Colonic mucosa (tissue), 4 donors: ENCODE results near the gene ELAVL1. TPM values are rescaled to one million over a fixed set of nuclear protein-coding genes. Genes with fewer than 3 reads are reported as not detected.
"Not testable (repeated sequence)": the region's sequence is repeated elsewhere in the genome, so short reads cannot be mapped to it uniquely, and the experiment has no call there.

Source experiments
- DNase-seq: peaks from one replicate; pipeline ENCODE4 v3.0.0-alpha.2; 2020
- H3K27ac ChIP-seq: fragments of 200-600 bp; one replicate; pipeline ENCODE4 v1.8.0; 2021
- H3K27me3 ChIP-seq: fragments of 200-600 bp; one replicate; pipeline ENCODE4 v1.8.0; 2021
- H3K36me3 ChIP-seq: fragments of 200-600 bp; one replicate; pipeline ENCODE4 v1.8.0; 2021
- H3K4me1 ChIP-seq: fragments of 200-600 bp; one replicate; pipeline ENCODE4 v1.8.0; 2021; ENCODE audit warnings: mild to moderate bottlenecking
- H3K4me3 ChIP-seq: fragments of 200-600 bp; one replicate; pipeline ENCODE4 v1.8.0; 2021
- H3K9ac ChIP-seq, 2 donors: one replicate each; pipeline ENCODE4 v1.7.0; 2013; ENCODE audit warnings: control low read depth in 2 of 2, low read depth in 2 of 2, low read length in 2 of 2
- H3K9me3 ChIP-seq: fragments of 200-600 bp; one replicate; pipeline ENCODE4 v1.8.0; 2021
- intact Hi-C: fragments of 100-400 bp; cut with DNase I; formaldehyde crosslinking; loops from one replicate; pipeline ENCODE4 v1.14.1; 2022
- total RNA-seq, 2 donors: library from RNA; stranded (reverse); fragmentation: NEBNext Ultra II Directional in 1 of 2; extraction: Animal tissue kit (Norgen Biotek cat#: 25700) in 1 of 2; gene quantifications; one replicate each; pipeline ENCODE4 v1.2.1, GENCODE V29; 2021
- TF ChIP-seq, protein P1 (sequence below): fragments of 200-600 bp; IDR thresholded peaks from one replicate; pipeline ENCODE4 v1.8.0; 2022; ENCODE audit warnings: antibody characterized with exemption, mild to moderate bottlenecking
- donor health status: healthy.
- donor health status: DM: no; HTN: no; CAD: no.
- donor health status: DM: no; HTN: no; CAD: no.

The ELAVL1 gene
- total RNA-seq, 2 donors from 2014 or later, result 65.8 to 116 TPM

DNA sequence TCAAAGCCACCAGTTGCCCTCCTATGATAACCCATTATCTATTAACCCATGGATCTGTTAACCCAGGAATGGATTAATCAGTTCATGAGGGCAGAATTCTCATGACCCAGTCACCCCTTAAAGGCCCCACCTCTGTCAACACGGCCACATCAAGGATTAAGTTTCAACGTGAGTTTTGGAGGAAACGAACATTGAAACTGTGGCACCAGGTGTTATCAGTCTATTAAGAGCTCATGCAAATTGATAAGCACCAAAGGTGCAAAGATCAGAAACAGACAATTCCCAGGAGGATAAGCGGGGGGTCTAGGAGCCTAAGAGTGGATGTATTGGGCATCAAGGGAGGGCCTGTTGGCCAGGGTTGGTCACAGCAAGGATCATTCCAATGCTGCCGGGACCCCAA lies 19.9 kb upstream of the ELAVL1 start:
- TF ChIP-seq, protein P1, sequence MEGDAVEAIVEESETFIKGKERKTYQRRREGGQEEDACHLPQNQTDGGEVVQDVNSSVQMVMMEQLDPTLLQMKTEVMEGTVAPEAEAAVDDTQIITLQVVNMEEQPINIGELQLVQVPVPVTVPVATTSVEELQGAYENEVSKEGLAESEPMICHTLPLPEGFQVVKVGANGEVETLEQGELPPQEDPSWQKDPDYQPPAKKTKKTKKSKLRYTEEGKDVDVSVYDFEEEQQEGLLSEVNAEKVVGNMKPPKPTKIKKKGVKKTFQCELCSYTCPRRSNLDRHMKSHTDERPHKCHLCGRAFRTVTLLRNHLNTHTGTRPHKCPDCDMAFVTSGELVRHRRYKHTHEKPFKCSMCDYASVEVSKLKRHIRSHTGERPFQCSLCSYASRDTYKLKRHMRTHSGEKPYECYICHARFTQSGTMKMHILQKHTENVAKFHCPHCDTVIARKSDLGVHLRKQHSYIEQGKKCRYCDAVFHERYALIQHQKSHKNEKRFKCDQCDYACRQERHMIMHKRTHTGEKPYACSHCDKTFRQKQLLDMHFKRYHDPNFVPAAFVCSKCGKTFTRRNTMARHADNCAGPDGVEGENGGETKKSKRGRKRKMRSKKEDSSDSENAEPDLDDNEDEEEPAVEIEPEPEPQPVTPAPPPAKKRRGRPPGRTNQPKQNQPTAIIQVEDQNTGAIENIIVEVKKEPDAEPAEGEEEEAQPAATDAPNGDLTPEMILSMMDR, result no peak
- Histone ChIP-seq H3K4me3 (no peak overlapping the region), H3K9ac (no peak overlapping the region), H3K4me1 (no peaks in the 10 kb centered on the region), H3K9me3 (no peaks in the 10 kb centered on the region), H3K27me3 (no peaks in the 10 kb centered on the region), H3K36me3 (no peaks in the 10 kb centered on the region), H3K27ac (no peak overlapping the region)
- no peak for DNase-seq
- intact Hi-C loops, result no loop called here

DNA sequence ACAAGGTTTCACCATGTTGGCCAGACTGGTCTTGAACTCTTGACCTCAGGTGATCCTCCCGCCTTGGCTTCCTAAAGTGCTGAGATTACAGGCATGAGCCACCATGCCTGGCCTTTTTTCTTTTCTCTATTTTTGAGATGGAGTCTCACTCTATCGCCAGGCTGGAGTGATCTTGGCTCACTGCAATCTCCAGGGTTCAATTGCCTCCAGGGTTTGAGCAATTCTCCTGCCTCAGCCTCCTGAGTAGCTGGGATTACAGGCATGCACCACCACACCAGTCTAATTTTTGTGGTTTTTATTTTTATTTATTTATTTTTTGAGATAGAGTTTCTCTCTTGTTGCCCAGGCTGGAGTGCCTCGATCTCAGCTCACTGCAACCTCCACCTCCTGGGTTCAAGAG lies 18.8 kb upstream of the ELAVL1 start:
- H3K27ac ChIP-seq, H3K4me1 ChIP-seq, intact Hi-C loops, H3K4me3 ChIP-seq, H3K27me3 ChIP-seq, H3K9me3 ChIP-seq, H3K9ac ChIP-seq, H3K36me3 ChIP-seq, DNase-seq: not testable (repeated sequence)

DNA sequence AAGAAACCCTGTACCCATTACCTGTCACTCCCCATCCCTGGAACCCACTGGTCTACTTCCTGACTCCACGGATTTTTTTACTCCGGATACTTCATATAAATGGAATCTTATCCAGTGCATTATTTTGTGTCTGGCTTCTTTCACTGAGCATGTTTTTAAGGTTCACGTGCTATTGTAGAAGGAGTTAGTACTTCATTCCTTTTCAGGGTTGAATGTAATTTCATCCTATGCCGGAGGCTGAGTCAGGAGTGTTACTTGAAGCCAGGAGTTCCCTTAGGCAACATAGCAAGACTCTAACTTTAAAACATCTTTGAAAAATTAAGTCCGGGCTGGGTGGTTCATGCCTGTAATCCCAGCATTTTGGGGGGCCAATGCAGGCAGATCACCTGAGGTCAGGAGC lies 17.9 kb upstream of the ELAVL1 start:
- TF ChIP-seq, protein P1, result no peak
- intact Hi-C loops, result no loop called here
- Histone ChIP-seq H3K9ac (no peak overlapping the region), H3K27ac (no peak overlapping the region), H3K4me3 (no peak overlapping the region), H3K27me3 (no peaks in the 10 kb centered on the region), H3K9me3 (no peaks in the 10 kb centered on the region), H3K4me1 (no peaks in the 10 kb centered on the region), H3K36me3 (no peaks in the 10 kb centered on the region)
- DNase-seq, result no peak

DNA sequence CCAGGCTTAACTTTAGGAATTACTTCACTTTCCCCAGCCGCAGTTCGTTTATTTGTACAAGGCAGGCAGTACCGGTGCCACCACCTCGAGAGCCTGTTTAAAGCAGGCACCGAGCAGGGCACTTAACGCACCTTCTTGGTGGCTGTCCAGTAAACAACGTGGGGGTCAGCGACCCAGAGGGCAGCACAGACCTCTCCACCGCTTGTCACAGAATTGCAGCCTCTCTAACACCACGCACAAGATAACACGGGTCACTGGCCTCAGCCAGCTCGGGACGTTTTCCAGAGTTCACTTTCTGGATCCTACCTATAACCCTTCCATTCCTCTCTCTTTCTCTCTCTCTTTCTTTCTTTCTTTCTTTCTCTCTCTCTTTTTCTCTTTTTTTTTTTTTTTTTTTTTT lies 16.8 kb upstream of the ELAVL1 start:
- H3K4me3 ChIP-seq, result no peak overlapping the region
- H3K27ac ChIP-seq, result no peak overlapping the region
- intact Hi-C loops, result no loop called here
- no peak overlapping the region for H3K9ac ChIP-seq
- H3K27me3 ChIP-seq, result no peaks in the 10 kb centered on the region
- TF ChIP-seq, protein P1, result no peak
- H3K36me3 ChIP-seq, result no peaks in the 10 kb centered on the region
- no peaks in the 10 kb centered on the region for H3K9me3 ChIP-seq
- H3K4me1 ChIP-seq, result no peaks in the 10 kb centered on the region
- DNase-seq, result no peak

DNA sequence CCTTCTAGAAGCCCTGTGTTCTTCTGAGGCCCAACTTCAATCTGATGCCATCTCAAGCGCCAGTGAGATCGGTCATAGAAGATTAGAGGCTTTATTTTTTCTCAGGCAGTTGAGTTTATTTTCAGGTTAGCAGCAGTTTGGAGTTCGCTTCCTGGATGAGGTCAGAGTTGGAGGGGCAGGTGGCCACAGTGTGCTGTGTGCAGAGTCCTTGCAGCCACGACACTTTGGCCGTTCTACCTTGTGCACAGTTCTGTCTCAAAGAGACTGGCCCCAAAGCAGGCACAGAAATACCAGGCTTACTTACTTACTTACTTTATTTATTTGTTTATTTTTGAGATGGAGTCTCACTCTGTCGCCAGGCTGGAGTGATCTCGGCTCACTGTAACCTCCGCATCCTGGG lies 15.9 kb upstream of the ELAVL1 start:
- Histone ChIP-seq H3K9me3 (no peaks in the 10 kb centered on the region), H3K36me3 (no peaks in the 10 kb centered on the region), H3K4me3 (no peak overlapping the region), H3K27me3 (no peaks in the 10 kb centered on the region), H3K4me1 (no peaks in the 10 kb centered on the region), H3K9ac (no peak overlapping the region), H3K27ac (no peak overlapping the region)
- intact Hi-C loops, result no loop called here
- DNase-seq, result no peak
- TF ChIP-seq, protein P1, result no peak

DNA sequence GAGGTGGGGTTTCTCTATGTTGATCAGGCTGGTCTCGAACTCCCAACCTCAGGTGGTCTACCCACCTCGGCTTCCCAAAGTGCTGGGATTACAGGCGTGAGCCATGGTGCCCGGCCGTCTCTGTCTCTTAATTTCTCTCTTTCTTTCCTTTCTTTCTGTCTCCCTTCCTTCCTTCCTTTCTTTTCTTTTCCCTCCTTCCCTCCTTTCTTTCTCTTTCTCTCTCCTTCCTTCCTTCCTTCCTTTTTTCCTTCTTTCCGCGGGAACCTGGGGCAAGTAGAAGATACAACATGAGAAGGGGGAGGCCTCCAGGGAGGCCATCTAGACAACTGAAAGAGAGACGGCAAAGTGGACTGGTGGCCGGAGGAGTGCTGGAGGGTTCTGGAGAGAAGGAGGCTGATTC lies 15.2 kb upstream of the ELAVL1 start:
- H3K4me3 ChIP-seq, result no peak overlapping the region
- no peaks in the 10 kb centered on the region for H3K27me3 ChIP-seq
- no peak overlapping the region for H3K9ac ChIP-seq
- no peaks in the 10 kb centered on the region for H3K9me3 ChIP-seq
- no peak overlapping the region for H3K27ac ChIP-seq
- DNase-seq, result no peak
- TF ChIP-seq, protein P1, result no peak
- no peaks in the 10 kb centered on the region for H3K36me3 ChIP-seq
- intact Hi-C loops, result no loop called here
- no peaks in the 10 kb centered on the region for H3K4me1 ChIP-seq
